IPS DF 6.9 (cell line): ENCODE results near the gene CRY1.
"Not testable (repeated sequence)": the region's sequence is repeated elsewhere in the genome, so short reads cannot be mapped to it uniquely, and the experiment has no call there.

Experiments used
- DNase-seq: peaks from one replicate; pipeline ENCODE4 v3.0.0-alpha.2; 2013; ENCODE audit warnings: low read depth, low spot score
- H3K27ac ChIP-seq: one replicate; pipeline ENCODE4 v1.5.1; 2013; ENCODE audit warnings: low read length, control low read depth
- H3K27me3 ChIP-seq: 2 replicates; pipeline ENCODE4 v1.6.1; 2013; ENCODE audit warnings: mild to moderate bottlenecking, low read length; ENCODE audit not compliant: control insufficient read depth, insufficient read depth
- H3K36me3 ChIP-seq: 2 replicates; pipeline ENCODE4 v1.6.1; 2013; ENCODE audit warnings: low read length; ENCODE audit not compliant: control insufficient read depth, insufficient read depth
- H3K4me1 ChIP-seq: 2 replicates; pipeline ENCODE4 v1.6.1; 2013; ENCODE audit warnings: low read length; ENCODE audit not compliant: control insufficient read depth, insufficient read depth
- H3K4me3 ChIP-seq: 2 replicates; pipeline ENCODE4 v1.5.1; 2013; ENCODE audit warnings: mild to moderate bottlenecking, low read length
- H3K9me3 ChIP-seq: 2 replicates; pipeline ENCODE4 v1.6.1; 2013; ENCODE audit warnings: low read length, inconsistent platforms; ENCODE audit not compliant: control insufficient read depth, insufficient read depth
- WGBS: extraction: QIAGEN DNeasy Blood & Tissue Kit; methylation state at CpG from one replicate; pipeline ENCODE4 v1.1.7; 2013; ENCODE audit warnings: mixed read lengths, missing lambda C conversion rate; ENCODE audit not compliant: insufficient read length, insufficient coverage; 5-methylcytosine and 5-hydroxymethylcytosine counted together

CRY1 gene

DNA sequence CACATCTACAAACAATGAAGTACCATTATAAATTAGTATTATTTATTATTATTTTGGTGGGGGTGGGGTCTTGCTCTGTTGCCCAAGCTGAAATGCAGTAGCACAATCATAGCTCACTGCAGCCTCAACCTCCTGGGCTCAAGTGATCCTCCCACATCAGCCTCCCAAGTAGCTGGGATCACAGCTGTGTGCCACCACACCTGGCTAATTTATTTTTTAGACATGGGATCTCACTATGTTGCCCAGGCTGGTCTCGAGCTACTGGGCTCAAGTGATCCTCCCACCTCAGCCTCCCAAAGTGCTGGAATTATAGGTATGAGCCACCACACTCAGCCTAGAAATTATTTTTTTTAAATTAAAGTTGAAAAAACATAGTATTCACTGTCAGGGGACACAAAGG, 15.0 kb upstream of the CRY1 start:
- not testable (repeated sequence) for H3K27ac ChIP-seq, H3K9me3 ChIP-seq, H3K4me3 ChIP-seq, H3K4me1 ChIP-seq, DNase-seq, H3K36me3 ChIP-seq, H3K27me3 ChIP-seq
- no CpG with 5 or more reads among the region's 1 CpG for WGBS

DNA sequence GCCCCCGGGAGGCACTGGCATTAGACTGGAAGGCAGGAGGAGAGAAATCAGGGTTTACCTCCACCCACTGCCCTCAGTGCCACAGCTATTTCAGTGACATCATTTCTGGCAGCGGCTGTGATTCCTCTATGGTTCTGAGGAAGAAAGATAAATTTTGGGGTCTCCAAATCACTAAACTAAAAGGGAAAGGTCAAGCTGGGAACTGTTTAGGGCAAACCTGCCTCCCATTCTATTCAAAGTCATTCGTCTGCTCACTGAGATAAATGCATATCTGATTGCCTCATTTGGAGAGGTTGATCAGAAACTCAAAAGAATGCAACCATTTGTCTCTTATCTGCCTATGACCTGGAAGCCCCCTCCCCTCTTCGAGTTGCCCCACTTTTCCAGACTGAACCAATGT, 14.0 kb upstream of the CRY1 start:
- Histone ChIP-seq H3K4me1 (no peaks in the 10 kb centered on the region), H3K4me3 (no peak overlapping the region), H3K9me3 (no peaks in the 10 kb centered on the region), H3K27me3 (no peaks in the 10 kb centered on the region), H3K27ac (no peak overlapping the region), H3K36me3 (no peaks in the 10 kb centered on the region)
- DNase-seq: no peak
- WGBS: no CpG with 5 or more reads among the region's 4 CpGs

DNA sequence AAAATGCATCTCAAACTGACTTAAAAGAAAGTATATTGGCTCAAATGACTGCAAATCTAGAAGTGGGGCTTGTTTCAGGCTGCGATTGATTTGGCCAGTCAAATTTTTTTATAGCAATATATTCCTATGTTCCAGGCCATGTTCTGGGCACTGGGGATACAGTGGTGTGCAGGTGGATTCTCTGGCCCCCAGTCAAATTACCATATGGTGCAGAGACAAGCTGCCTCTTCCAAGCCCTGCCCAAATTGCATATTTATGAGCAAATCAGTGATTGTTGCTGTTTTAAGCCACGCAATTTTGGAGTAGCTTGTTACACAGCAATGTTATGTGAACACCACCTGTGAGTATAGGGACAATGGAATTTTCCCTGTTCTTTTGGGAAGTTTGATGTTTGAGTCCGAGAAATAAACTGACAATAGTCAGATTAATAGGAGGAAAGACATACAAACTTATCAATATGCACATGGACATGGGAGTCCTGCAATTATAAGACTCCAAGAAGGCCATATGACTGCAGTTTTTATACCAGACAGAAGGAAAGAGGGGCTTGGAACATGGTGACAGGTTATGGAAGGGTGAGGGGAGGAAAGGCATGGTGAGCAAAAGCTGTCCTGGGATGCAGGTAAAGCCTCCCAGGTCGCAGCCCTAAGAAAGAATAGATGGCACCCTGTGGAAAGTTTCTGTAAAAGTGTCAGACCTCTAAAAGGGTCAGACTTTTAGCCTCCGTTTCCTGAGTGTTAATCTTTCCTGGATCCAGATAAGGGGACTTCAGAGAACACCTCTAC, 13.1 kb upstream of the CRY1 start:
- H3K27me3 ChIP-seq: no peaks in the 10 kb centered on the region
- no peaks in the 10 kb centered on the region for H3K9me3 ChIP-seq
- no peak for DNase-seq
- no peaks in the 10 kb centered on the region for H3K4me1 ChIP-seq
- no peak overlapping the region for H3K4me3 ChIP-seq
- WGBS: no CpG with 5 or more reads among the region's 5 CpGs
- no peaks in the 10 kb centered on the region for H3K36me3 ChIP-seq
- H3K27ac ChIP-seq: no peak overlapping the region

DNA sequence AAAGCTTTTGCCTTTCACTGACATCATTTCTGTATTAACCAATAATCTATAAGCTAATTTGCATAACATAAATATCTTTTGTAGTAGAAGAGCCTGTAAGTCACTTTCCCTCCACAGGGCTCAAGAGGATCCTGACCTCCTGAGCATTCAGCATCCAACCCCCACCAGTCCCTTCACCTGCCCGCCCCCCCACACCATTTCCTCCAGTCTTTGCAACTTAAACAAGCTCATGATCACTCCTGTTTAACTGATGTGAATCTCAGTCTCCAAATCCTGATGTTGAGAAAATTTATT, 12.0 kb upstream of the CRY1 start:
- Histone ChIP-seq H3K9me3 (no peaks in the 10 kb centered on the region), H3K36me3 (no peaks in the 10 kb centered on the region), H3K4me3 (no peak overlapping the region), H3K4me1 (no peaks in the 10 kb centered on the region), H3K27ac (no peak overlapping the region), H3K27me3 (no peaks in the 10 kb centered on the region)
- no CpG with 5 or more reads among the region's 1 CpG for WGBS
- DNase-seq: no peak

DNA sequence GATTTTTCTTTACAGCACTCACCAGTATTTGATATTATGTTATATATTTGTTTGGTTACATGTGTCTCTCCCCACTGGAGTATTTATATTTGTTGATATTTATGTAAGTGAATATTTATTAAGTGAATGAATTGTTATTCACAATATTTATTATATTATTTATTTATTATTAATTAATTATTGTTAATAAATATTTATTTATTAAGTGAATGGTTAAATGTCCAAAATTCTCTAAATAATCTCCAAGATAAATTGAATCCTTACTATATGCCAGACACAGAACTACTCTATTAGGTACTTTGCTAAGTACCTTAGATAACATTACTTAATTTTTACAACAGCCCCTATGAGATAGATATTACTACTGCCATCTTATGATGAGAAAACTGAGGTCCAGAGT, 10.2 kb upstream of the CRY1 start:
- no peaks in the 10 kb centered on the region for H3K27me3 ChIP-seq
- no peaks in the 10 kb centered on the region for H3K36me3 ChIP-seq
- no peak overlapping the region for H3K4me3 ChIP-seq
- no peaks in the 10 kb centered on the region for H3K4me1 ChIP-seq
- no peaks in the 10 kb centered on the region for H3K9me3 ChIP-seq
- no peak overlapping the region for H3K27ac ChIP-seq
- DNase-seq: no peak

DNA sequence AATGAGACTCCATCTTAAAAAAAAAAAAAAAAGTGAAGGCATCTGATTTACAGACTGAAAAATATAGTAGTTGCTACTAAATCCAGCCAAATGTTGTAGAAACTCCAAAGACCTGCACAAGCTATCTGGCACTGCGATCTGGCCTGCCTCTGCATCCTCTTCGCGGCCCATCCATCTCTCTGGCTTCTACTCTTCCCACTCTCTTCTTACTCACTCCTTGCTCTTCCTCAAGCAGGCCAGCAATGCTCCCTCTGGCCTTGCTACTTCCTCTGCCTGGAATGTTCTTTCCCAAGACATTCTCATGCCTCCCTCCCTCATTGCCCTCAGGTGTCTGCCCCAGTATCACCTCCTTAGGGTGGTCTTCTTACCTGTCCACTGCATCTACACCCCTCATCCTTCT, 9.7 kb upstream of the CRY1 start:
- Histone ChIP-seq H3K9me3 (no peaks in the 10 kb centered on the region), H3K4me1 (no peaks in the 10 kb centered on the region), H3K4me3 (no peak overlapping the region), H3K27me3 (no peaks in the 10 kb centered on the region), H3K36me3 (no peaks in the 10 kb centered on the region), H3K27ac (no peak overlapping the region)
- no peak for DNase-seq
- no CpG with 5 or more reads among the region's 3 CpGs for WGBS

DNA sequence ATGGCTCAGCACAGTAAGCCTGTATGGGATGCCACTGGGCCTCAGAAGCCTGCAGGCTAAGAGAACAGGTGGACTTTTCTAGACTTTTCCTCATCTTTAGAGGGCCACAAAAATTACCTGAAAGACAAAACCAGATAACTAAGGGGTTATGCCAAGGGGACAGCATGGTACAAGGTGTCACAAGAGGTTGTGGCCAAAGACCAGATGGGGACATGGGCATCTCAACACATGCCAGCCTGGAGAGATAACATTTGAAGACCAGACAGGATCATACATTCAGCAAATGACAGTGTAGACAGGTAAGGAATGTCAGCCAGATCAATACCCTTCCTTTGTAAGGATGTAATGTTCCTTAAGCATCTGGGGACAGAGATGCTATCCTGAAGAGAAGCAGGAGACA, 8.9 kb upstream of the CRY1 start:
- H3K4me1 ChIP-seq: no peaks in the 10 kb centered on the region
- no peak overlapping the region for H3K27ac ChIP-seq
- no peak overlapping the region for H3K4me3 ChIP-seq
- no peaks in the 10 kb centered on the region for H3K27me3 ChIP-seq
- DNase-seq: no peak
- H3K36me3 ChIP-seq: no peaks in the 10 kb centered on the region
- no peaks in the 10 kb centered on the region for H3K9me3 ChIP-seq

DNA sequence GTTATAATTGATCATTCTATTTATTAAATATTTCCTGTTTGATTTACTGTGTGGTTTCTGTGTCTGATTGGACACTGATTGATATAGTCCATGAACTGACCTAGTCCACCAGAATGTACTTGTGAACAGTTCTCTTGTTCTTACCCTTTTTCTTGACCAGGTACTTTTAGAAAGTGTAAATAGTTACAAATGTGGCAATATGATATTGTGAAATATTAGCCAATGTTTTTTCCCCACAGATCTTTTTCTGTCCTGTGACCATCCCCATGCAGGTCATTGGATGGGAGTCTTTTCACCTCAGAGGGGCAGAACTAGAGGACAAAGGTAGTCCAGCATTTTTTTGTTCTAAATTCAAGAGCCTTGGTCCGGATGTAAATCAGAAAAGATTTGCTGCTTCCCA, 8.3 kb upstream of the CRY1 start:
- whole genome bisulfite sequencing: no CpG with 5 or more reads among the region's 1 CpG
- no peak for DNase-seq
- H3K4me3 ChIP-seq: no peak overlapping the region
- 0 out of 2 replicates have a peak, but pooled peaks cover under 1% of the 10 kb centered on the region for H3K9me3 ChIP-seq
- H3K4me1 ChIP-seq: no peaks in the 10 kb centered on the region
- no peaks in the 10 kb centered on the region for H3K36me3 ChIP-seq
- no peak overlapping the region for H3K27ac ChIP-seq
- no peaks in the 10 kb centered on the region for H3K27me3 ChIP-seq

DNA sequence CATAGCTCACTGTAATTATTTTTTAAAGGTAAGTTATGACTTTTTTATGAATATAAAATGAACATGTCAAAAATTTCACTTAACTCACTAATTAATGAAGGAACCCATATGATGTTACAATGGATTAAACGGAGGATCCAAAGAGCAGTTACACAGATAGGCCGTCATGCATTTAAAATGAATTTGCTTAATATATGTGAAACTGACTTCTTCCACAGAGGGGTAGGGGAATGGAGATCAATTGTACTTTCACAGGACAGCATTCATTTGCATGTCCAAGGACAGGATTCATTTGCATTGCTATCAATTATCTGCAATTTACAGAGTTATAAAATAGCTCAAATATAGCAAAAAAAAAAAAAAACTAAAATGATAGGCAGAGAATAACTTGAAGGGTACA, 6.6 kb upstream of the CRY1 start:
- no CpG with 5 or more reads among the region's 2 CpGs for WGBS
- Histone ChIP-seq H3K9me3 (0 out of 2 replicates have a peak, but pooled peaks cover 1% of the 10 kb centered on the region), H3K4me1 (no peaks in the 10 kb centered on the region), H3K27me3 (no peaks in the 10 kb centered on the region), H3K36me3 (no peaks in the 10 kb centered on the region), H3K4me3 (no peak overlapping the region), H3K27ac (no peak overlapping the region)
- no peak for DNase-seq

DNA sequence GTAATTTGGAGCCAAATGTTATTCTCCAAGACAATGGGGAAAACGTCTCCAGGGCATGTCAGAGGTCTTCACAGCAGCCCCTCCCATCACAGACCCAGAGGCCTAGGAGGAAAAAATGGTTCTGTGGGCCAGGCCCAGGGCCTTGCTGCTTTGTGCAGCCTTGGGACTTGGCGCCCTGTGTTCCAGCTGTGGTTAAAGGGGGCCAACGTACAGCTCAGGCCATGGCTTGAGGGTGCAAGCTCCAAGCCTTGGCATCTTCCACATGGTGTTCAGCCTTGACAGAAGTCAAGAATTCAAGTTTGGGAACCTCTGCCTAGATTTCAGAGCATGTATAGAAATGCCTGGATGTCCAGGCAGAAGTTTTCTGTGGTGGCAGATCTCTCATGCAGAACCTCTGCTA, 3.2 kb upstream of the CRY1 start:
- Histone ChIP-seq H3K4me3 (no peak overlapping the region), H3K27me3 (no peaks in the 10 kb centered on the region), H3K36me3 (no peaks in the 10 kb centered on the region), H3K9me3 (0 out of 2 replicates have a peak, but pooled peaks cover 1% of the 10 kb centered on the region), H3K4me1 (no peaks in the 10 kb centered on the region), H3K27ac (no peak overlapping the region)
- DNase-seq: no peak
- no CpG with 5 or more reads among the region's 3 CpGs for WGBS

DNA sequence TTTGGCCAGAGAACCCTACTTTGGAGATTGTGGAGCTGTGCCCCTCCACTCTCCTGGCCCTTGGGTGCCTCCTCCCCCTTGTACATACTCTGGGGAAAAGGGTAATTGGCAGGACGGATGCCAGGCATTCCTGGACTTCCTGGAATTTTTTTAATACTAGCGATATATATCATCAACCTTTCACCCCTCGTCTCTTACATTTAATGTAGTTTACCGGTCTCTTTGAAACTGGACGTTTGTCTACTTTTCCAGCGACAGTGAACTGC, 767 bp upstream of the CRY1 start:
- H3K9me3 ChIP-seq: 0 out of 2 replicates have a peak, but pooled peaks cover 1% of the 10 kb centered on the region
- H3K27ac ChIP-seq: no peak overlapping the region
- no CpG with 5 or more reads among the region's 6 CpGs for WGBS
- no peak for DNase-seq
- H3K4me3 ChIP-seq: peak overlapping the region; percentile 66; the same call in 1 of the 2 replicates
- no peaks in the 10 kb centered on the region for H3K27me3 ChIP-seq
- no peaks in the 10 kb centered on the region for H3K36me3 ChIP-seq
- no peaks in the 10 kb centered on the region for H3K4me1 ChIP-seq
